22Rv1 (cell line): Measurements from ENCODE around the gene CACNA1A.
"Not testable (repeated sequence)": the region's sequence is repeated elsewhere in the genome, so short reads cannot be mapped to it uniquely, and the experiment has no call there.

Source experiments
- CTCF ChIP-seq: fragments of 450-650 bp; IDR thresholded peaks from 2 replicates; pipeline ENCODE4 v1.5.1; 2017; ENCODE audit warnings: mild to moderate bottlenecking
- ZFX ChIP-seq: fragments of 450-650 bp; IDR thresholded peaks from 2 replicates; pipeline ENCODE4 v1.6.1; 2017; ENCODE audit warnings: antibody characterized with exemption, borderline replicate concordance

- TF ChIP-seq CTCF, ZFX: not testable (repeated sequence)
Observed at GRCh38 chr19:13184926-13185325, 321.4 kb downstream of the CACNA1A start.
